Glomerular endothelial cell (primary cell): ENCODE measurements around the gene C1orf105. TPM values are rescaled to one million over a fixed set of nuclear protein-coding genes. Genes with fewer than 3 reads are reported as not detected.

Experiments
- DNase-seq: peaks from one replicate; pipeline ENCODE4 v3.0.0-alpha.2; 2011; ENCODE audit warnings: low read depth, low spot score; ENCODE audit errors: extremely low read depth
- total RNA-seq: library from RNA; depleted of rRNA; stranded (reverse); fragments of >200 nt; gene quantifications from 2 replicates; pipeline ENCODE4 v1.2.3, GENCODE V29; 2015

The C1orf105 gene
- total RNA-seq, 1 donor from 2014 or later: not detected

GRCh38 chr1:172517545-172517944 lies 97.1 kb downstream of the C1orf105 start:
- DNase-seq: no peak

Other genes starting within 250 kb of the C1orf105 start
- 16.1 and 19.3 TPM in 2 replicates for gene PIGC, start 23.4 kb downstream of the C1orf105 start, total RNA-seq
- 17.9 and 28.0 TPM in 2 replicates for gene SUCO, start 112.5 kb downstream of the C1orf105 start, total RNA-seq
- not detected in 2 replicates for gene FASLG, start 238.4 kb downstream of the C1orf105 start, total RNA-seq